GM20431 (cell line): Measurements from ENCODE around the gene C11orf21.

Experiments
- in situ Hi-C: fragments of 300-500 bp; cut with MseI, MboI; formaldehyde crosslinking; loops from one replicate; pipeline ENCODE4 v1.15.0; 2020; ENCODE audit warnings: low sequenced_read_pairs; ENCODE audit not compliant: unreplicated experiment

C11orf21 gene

GRCh38 chr11:2325123-2325522 is 23.4 kb upstream of the C11orf21 start:
- in situ Hi-C loops = no loop called here

- in situ Hi-C loops = no loop called here
Observed at GRCh38 chr11:2321311-2321683, 19.6 kb upstream of the C11orf21 start.

- in situ Hi-C loops = no loop called here
Observed at GRCh38 chr11:2320568-2321310, 19.0 kb upstream of the C11orf21 start.

GRCh38 chr11:2319791-2320472 is 18.2 kb upstream of the C11orf21 start:
- in situ Hi-C loops = loop anchor here (10.0 kb wide), 1 partner anchor 105 kb away; no protein-coding TSS in a partner anchor

GRCh38 chr11:2318707-2319106 is 17.0 kb upstream of the C11orf21 start:
- in situ Hi-C loops = loop anchor here (10.0 kb wide), 1 partner anchor 106 kb away; no protein-coding TSS in a partner anchor

- in situ Hi-C loops = loop anchor here (10.0 kb wide), 1 partner anchor 107 kb away; no protein-coding TSS in a partner anchor
Observed at GRCh38 chr11:2318123-2318522, 16.4 kb upstream of the C11orf21 start.

GRCh38 chr11:2317354-2318050 is 15.8 kb upstream of the C11orf21 start:
- in situ Hi-C loops = loop anchor here (10.0 kb wide), 1 partner anchor 107 kb away; no protein-coding TSS in a partner anchor

GRCh38 chr11:2316963-2317244 is 15.2 kb upstream of the C11orf21 start:
- in situ Hi-C loops = loop anchor here (10.0 kb wide), 1 partner anchor 108 kb away; no protein-coding TSS in a partner anchor

GRCh38 chr11:2316169-2316962 is 14.6 kb upstream of the C11orf21 start:
- in situ Hi-C loops = loop anchor here (10.0 kb wide), 1 partner anchor 108 kb away; no protein-coding TSS in a partner anchor

- in situ Hi-C loops = loop anchor here (10.0 kb wide), 1 partner anchor 109 kb away; no protein-coding TSS in a partner anchor
Observed at GRCh38 chr11:2315395-2316168, 13.9 kb upstream of the C11orf21 start.

GRCh38 chr11:2314525-2315394 is 13.0 kb upstream of the C11orf21 start:
- in situ Hi-C loops = loop anchor here (10.0 kb wide), 1 partner anchor 110 kb away; no protein-coding TSS in a partner anchor

GRCh38 chr11:2314136-2314524 is 12.4 kb upstream of the C11orf21 start:
- in situ Hi-C loops = loop anchor here (10.0 kb wide), 1 partner anchor 111 kb away; no protein-coding TSS in a partner anchor

- in situ Hi-C loops = loop anchor here (10.0 kb wide), 1 partner anchor 112 kb away; no protein-coding TSS in a partner anchor
Observed at GRCh38 chr11:2313051-2313951, 11.6 kb upstream of the C11orf21 start.

- in situ Hi-C loops = loop anchor here (10.0 kb wide), 1 partner anchor 112 kb away; no protein-coding TSS in a partner anchor
Observed at GRCh38 chr11:2312232-2313042, 10.7 kb upstream of the C11orf21 start.

GRCh38 chr11:2311353-2312133 is 9.8 kb upstream of the C11orf21 start:
- in situ Hi-C loops = loop anchor here (10.0 kb wide), 1 partner anchor 113 kb away; no protein-coding TSS in a partner anchor
